HG03066 (cell line): Measurements from ENCODE around the gene PLK5.

Experiments used
- ATAC-seq: cut with Tn5 transposase; IDR thresholded peaks from one replicate; pipeline ENCODE4 v1.9.1; 2021; ENCODE audit warnings: low read depth; ENCODE audit not compliant: unreplicated experiment

PLK5 gene

DNA sequence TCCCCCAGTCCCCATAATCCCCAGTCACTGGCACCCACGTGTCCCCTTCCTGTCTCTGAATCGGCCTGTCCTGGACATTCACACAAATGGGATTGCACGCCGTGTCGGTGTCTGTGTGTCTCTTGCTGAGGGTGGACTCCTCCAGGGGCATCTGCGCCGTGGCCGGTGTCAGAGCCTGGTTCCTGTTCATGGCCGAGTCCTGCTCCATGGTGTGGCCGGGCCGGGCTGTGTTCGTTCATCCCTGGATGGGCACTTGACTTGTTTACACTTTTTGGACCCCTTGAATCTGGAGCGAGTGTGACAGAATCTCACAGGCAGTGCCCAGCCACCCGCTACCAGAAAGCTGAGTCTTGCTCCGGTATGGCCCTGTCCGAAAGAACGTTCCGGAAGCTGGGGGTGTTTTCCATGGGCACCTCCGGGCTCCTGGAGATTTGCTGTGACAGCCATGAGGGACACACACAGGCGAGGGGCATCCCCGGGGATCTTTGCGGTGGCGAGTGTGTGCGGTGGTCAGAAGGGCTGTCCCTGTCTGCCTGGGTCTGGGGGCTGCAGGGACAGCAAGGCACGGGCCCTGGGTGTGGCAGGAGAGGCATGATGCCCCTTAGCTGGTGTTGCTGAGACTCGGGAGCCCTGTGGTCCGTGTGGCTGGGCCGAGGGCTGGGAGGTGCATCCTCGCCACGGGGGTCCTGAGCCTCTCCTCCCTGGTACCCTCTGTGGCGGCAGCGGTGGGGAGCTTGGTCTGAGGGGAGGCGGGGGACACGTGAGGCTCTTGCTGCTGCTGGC lies 50.7 kb downstream of the PLK5 start:
- ATAC-seq, result no peak

DNA sequence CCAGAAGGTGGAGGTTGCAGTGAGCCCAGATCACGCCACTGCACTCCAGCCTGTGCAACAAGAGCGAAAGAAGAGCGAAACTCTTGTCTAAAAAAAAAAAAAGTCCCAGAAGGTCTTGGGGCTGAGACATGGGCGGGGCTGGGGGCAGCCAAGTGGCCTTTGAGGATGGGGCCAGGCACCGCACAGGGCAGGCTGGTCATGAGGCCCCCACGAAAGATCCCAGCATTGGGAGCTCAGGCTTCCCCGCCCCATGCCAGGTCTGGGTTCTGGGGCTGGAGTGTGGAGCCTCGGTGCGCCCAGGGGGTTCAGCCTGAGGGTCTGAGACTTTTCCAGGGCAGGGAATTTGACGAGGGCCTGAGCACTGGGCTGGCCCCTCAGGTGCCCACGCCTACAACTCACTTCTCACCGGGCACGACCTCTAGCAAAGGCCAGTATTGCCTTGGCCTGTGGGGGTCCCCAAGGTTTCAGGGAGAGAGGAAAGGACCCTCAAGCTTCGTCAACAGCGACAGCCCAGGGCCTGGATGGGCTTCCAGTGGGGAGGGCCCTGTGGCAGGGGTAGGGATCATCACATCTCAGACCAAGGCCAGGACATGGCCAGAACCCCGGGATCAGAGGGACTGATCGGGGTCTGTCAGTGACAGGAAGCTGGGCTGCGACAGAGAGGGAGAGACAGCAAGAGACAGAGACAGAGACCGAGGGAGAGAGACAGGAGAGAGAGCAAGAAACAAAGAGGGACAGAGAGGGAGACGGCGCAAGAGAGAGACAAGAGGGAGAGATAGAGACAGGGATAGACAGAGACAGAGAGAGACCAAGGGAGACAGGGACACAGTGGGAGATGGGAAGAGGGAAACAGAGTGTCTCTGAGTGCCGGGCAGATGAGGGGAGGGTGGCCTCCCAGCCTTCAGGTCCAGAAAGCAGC lies 51.7 kb downstream of the PLK5 start:
- no peak for ATAC-seq

DNA sequence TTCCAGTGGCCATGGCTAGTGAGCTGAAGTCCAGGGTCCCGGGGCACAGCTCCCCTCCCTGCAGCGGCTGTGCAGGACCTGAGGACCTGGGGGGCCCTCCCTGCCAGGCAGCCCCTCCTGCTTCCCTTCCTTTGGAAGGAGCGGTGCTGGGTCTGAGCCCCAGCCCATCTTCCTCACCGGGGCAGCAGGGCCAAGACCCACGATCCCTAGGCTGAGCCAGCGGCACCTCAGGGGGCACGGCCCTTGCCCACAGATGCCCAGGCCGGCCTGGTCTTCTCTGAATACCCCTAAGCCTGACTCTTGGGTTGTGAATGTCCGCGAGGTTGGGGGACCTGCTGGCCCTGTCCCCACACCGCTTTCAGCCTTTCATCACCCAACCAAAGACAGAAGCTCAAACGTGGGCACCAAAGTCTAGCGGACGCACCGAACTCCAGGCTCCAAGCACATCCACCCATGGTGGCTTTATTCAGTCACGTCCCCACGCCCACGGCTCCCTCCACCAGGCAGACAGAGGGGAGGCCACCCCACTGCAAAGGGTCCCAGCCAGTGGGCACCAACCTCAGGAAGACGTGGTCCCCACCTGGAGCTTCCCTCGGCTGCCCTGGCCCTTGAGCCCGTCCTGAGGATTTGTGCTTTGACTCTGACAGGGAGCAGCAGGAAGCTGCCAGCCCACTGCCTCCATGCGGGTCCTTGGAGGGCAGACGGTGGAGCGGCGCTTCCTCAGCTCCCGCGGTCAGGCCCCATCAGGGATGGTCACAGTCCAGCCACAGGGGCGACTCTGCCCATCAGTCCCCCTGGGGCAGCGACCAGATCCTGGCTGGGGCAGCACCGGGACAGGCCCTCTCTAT lies 52.6 kb downstream of the PLK5 start:
- ATAC-seq, result no peak

DNA sequence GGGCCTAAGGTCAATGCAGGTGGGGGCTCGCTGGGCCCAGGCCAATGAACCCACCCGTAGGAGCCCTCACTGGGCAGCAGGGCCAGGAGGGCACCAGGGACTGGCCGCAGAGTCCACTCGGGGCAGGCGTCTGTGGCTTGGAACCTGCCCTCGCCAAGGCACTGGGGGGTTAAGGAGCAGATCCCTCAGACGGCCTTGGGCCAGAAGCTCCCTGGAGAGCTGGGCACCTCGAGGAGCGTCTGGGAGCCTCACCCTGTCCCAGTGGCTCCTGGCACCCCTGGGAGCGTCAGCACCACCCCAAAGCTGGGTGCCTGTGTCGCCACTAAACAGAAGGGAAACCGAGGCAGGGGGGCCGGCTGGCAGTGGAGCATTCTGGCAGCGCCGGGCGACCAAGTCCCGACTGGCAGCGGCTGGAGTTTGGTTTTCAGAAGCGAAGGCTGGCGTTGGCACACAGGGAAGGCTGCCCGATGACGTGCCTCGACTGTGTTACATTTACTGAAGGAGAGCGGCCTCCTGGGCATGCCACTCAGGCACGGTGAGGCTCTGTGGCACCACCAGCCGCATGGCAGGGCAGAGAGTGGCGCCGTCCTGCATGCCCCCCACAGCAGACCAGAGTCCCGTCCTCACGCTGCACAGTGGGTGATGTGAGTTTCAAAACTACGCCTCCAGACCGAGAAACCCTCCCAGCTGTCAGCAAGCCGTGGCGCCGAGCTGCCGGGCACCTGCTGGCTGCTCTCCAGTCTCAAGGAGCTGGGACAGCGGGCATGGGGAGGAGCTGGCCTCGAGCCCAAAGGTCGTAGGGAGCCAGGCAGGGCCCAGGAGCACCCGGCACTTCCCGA lies 53.4 kb downstream of the PLK5 start:
- ATAC-seq, result no peak

DNA sequence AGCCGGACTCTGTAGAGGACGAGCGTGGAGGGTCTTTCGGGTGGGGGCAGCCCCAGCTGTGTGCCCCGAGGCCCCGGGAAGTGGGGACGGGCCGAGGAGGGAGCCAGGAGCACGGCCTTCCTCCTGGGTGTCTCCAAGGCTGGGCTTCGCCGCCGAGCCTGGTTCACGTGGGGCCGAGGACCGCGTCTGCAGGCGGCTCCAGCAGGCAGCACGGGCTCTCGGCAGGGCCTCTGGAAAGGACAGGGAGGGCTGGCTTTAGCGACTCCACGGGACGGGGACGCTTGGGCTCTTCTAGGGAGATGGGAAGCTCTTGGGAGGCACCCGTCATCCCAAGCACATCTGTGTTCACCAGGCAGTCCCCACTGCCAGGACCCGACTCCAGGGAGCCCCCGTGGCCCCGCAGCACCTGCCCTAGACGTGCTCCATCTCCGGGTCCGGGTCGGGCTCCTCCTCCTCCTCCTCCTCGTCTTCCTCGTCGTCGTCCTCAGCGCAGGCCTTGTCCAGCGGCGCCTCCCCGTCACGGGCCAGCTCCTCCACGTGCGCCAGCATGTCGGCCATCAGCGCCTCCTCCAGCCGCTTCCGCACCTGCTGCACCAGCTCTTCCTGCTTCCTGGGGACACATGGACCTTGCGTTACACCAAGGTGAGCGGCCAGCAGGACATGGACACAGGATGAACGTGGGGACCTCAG lies 54.2 kb downstream of the PLK5 start:
- ATAC-seq, result no peak

DNA sequence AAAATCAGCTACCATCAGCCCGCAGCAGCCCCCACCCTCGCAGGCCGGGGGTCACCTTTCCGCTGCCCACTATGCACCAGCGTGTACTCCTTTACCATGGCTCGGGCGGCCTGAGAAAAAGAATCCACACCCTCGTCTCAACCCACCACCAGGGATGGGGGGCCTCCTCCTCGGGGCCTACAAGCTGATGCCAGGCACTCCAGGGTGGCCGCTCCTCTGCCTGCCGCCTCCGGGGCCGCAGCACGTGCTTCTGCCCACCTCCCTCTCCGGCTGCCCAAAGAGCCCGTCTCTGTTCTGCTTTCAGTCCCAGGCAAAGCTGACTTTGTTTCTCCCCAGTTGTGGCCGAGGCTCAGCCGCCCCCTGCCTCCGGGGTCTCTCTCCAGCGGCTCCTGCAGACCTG lies 55.3 kb downstream of the PLK5 start:
- ATAC-seq, result no peak

DNA sequence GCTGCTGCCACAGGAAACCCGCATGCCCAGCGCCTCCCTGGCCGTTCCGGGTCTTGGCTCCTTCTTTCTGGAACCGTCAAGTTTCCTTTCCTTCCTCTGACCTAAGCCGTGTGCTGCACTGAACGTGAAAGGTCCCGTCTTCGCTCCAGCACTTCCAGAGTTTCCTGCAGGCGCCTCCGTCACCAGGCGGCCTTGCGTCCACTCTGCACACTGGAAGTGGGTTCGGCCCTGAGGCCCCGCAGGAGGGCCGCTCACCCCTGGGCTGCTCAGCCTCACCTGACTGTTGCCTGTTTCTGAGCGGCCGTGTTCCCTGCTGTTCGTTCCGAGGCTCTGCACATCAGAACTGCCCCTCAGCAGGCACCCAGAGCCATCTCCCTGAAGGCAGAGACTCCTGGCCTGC lies 56.5 kb downstream of the PLK5 start:
- ATAC-seq, result no peak

DNA sequence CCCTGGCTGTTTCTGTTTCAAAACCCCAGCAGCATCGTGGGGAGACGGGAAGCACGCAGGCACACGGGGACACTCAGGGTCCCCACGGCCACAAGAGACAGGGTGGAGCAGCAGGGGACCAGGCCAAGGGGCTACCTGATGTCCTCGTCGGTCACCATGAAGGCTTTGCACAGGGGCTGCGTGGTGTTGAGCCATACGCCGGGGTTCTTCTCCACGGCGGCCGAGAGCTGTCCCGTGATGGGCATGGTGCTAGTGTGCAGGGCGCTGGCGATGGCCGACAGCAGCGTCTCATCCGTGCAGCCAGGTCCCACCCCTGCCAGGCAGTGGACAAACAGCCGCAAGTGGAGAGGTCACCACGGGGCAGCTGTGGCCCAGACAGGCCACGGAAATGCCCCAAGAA lies 57.1 kb downstream of the PLK5 start:
- ATAC-seq, result no peak

DNA sequence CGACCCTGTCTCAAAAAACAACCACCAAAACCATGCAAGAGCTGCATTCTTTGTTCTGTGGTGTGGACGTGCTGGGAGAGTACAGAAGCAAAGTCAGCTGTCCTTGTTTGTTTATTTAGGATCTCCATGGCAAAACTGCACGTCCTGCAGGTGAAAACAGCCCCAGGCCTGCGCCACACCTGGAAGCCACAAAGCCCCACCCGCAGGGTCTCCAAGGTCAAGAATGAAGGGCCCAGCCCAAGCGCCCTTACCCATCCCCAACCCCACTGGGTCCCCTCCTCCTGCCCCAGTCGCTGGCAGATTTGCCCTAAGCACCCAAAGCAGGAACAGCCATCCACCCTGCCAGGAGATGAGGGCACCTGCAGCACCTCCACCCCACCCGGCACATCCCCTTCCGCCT lies 58.3 kb downstream of the PLK5 start:
- ATAC-seq, result no peak

DNA sequence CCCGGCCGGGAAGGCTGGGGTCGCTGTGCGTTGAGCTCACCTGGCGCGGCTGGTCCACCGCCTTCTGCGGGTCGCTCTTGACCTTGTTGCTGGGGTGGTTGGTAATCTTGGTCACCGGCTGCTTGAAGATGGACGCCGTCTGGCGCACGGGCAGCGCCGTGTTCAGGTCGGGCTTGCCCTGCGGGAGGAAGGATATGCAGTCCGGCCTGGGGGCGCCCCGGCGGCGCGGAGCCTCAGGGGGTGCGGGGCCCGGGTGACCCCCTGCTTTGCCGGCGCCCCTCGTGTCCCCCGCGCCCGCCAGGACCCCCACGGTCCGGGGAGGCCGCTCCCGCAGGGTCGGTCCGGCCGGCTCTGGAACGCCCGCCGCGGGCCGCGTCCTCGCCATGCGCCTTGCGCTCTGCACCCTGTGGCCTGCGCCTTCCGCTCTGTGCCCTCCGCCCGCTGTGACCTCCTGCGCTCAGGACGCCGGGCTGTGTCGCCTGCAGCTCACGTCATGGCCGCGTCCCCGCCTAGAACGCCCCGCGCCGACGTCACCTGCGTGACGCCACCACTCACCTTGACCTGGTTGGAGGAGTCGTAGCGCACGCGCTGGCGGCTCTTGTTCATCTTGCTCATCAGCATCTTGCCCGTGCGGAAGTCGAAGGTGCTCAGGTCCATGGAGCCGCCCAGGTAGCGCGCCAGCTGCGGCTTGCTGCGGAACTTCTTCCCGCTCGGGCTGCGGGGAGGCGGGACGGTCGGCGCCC lies 60.8 kb downstream of the PLK5 start:
- no peak for ATAC-seq

DNA sequence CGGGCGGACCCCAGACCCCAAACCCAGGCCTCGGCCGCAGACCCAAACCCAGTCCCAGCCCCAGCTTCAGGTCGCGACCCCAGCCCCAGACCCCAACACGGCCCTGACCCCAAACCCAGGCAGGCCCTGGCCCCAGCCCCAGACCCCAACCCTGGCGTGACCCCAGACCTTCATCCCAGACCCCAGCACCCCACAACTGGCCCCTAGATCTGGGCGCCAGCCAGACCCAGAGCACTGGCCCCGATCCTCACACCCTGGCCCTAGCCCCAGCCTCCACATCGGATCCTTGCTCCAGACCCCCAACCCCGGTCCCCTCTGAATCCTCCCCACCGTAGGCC lies 61.3 kb downstream of the PLK5 start:
- ATAC-seq, result no peak
